Esophagus squamous epithelium (tissue), 4 donors: ENCODE results near the gene ANKRD34C.

Source experiments
- POLR2A ChIP-seq, 4 donors: fragments of 450-650 bp; IDR thresholded peaks; one replicate each; pipeline ENCODE4 v1.6.1; 2017; ENCODE audit warnings: antibody characterized with exemption in 4 of 4, mild to moderate bottlenecking in 4 of 4, moderate library complexity in 3 of 4
- TF ChIP-seq, protein P1 (sequence below), 6 experiments: fragments of 450-650 bp in 4 of 6; fragments of 200-600 bp in 2 of 6; sonication (generic) in 2 of 6; IDR thresholded peaks; one replicate each; pipeline ENCODE4 v1.5.1; 2016 to 2019; ENCODE audit warnings: antibody characterized with exemption in 6 of 6, mild to moderate bottlenecking in 4 of 6, moderate library complexity in 4 of 6

DNA sequence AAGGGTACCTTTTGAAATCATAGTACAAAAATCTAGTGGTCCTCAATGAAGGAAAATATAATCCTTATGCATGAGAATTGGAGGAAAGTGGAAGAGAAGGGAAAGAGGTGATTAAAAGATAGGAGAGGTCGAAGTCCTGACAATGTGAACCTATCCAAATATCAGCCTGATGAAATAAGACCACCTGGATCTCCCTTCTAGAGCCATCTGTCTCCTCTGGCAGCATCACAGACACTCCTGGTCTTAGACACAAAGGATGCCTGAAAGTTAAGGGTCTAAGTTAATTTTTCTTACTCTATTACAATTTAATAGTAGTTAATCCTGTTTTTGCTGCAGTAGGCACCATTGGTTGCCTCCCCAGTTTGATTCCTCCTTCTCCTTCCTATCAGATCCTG lies 17.3 kb downstream of the ANKRD34C start:
- TF ChIP-seq POLR2A (IDR thresholded peaks at IDR 0.05) = no peak
- TF ChIP-seq, protein P1, sequence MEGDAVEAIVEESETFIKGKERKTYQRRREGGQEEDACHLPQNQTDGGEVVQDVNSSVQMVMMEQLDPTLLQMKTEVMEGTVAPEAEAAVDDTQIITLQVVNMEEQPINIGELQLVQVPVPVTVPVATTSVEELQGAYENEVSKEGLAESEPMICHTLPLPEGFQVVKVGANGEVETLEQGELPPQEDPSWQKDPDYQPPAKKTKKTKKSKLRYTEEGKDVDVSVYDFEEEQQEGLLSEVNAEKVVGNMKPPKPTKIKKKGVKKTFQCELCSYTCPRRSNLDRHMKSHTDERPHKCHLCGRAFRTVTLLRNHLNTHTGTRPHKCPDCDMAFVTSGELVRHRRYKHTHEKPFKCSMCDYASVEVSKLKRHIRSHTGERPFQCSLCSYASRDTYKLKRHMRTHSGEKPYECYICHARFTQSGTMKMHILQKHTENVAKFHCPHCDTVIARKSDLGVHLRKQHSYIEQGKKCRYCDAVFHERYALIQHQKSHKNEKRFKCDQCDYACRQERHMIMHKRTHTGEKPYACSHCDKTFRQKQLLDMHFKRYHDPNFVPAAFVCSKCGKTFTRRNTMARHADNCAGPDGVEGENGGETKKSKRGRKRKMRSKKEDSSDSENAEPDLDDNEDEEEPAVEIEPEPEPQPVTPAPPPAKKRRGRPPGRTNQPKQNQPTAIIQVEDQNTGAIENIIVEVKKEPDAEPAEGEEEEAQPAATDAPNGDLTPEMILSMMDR (IDR thresholded peaks at IDR 0.05) = no peak
